Small intestine (tissue), 7 donors: ENCODE measurements around the gene APP. TPM values are rescaled to one million over a fixed set of nuclear protein-coding genes. Genes with fewer than 3 reads are reported as not detected.
A peak's percentile ranks its signal among the peaks of the same experiment; 100 is the strongest.

ENCODE experiments used
- DNase-seq, 2 donors: peaks; one replicate each; pipeline versions ENCODE4 v3.0.0 to v3.0.0-alpha.2; 2013
- FAIRE-seq: peaks from 2 replicates; lab custom pipeline; 2012; peaks lifted over from hg19 to GRCh38; lab: Jason Lieb, UNC
- H3K27ac ChIP-seq, 3 donors: one replicate each; pipeline ENCODE4 v1.5.1; 2013; ENCODE audit warnings: low read length in 2 of 3, mild to moderate bottlenecking in 2 of 3, control low read depth in 1 of 3, inconsistent platforms in 1 of 3, low read depth in 1 of 3, moderate library complexity in 1 of 3
- H3K27me3 ChIP-seq, 3 donors: one replicate each; pipeline ENCODE4 v1.6.1; 2013; ENCODE audit warnings: low read length in 3 of 3, inconsistent platforms in 1 of 3; ENCODE audit not compliant: control insufficient read depth in 3 of 3, insufficient read depth in 3 of 3
- H3K36me3 ChIP-seq, 3 donors: one replicate each; pipeline ENCODE4 v1.6.1; 2013; ENCODE audit warnings: low read length in 3 of 3, inconsistent platforms in 1 of 3, low read depth in 1 of 3, mild to moderate bottlenecking in 1 of 3, moderate library complexity in 1 of 3; ENCODE audit not compliant: control insufficient read depth in 3 of 3, insufficient read depth in 2 of 3
- H3K4me1 ChIP-seq, 3 donors: one replicate each; pipeline ENCODE4 v1.6.1; 2013; ENCODE audit warnings: low read length in 2 of 3, inconsistent platforms in 1 of 3, low read depth in 1 of 3, mild to moderate bottlenecking in 1 of 3, moderate library complexity in 1 of 3; ENCODE audit not compliant: control insufficient read depth in 3 of 3, insufficient read depth in 2 of 3
- H3K4me3 ChIP-seq, 3 donors: one replicate each; pipeline ENCODE4 v1.5.1; 2013; ENCODE audit warnings: low read length in 3 of 3, control low read depth in 1 of 3, inconsistent platforms in 1 of 3, low read depth in 1 of 3, mild to moderate bottlenecking in 1 of 3, moderate library complexity in 1 of 3
- H3K9me3 ChIP-seq, 2 donors: one replicate each; pipeline ENCODE4 v1.6.1; 2013; ENCODE audit warnings: low read depth in 1 of 2, low read length in 1 of 2; ENCODE audit not compliant: control insufficient read depth in 2 of 2, insufficient read depth in 1 of 2
- WGBS, 3 donors: extraction: QIAGEN DNeasy Blood & Tissue Kit; methylation state at CpG; one replicate each; pipeline ENCODE4 v1.1.7; 2013; 5-methylcytosine and 5-hydroxymethylcytosine counted together
- polyA plus RNA-seq, 4 donors: library from polyadenylated mRNA; stranded (reverse) in 3 of 4; unstranded in 1 of 4; fragments of 200-250 nt in 3 of 4; fragments of 120-200 nt in 1 of 4; gene quantifications; one replicate each; pipeline versions ENCODE4 v1.2.1 to v1.2.3, GENCODE V29; 2013
- donor health status: healthy with polysubstance abuse.
- donor health status: control.
- donor health status: control.
- donor health status: Bipolar disorder and iron deficiency.
- donor health status: healthy.

The APP gene
- polyA plus RNA-seq, 4 donors, result 28.6 to 319 (median 124) TPM

GRCh38 chr21:25979845-25980616, 190.5 kb downstream of the APP start:
- no peak for FAIRE-seq
- H3K36me3 ChIP-seq, result peaks cover under 1 to 9% (median 2%) of the 10 kb centered on the region in 3 donors
- WGBS, 3 donors, result 77 to 81% (median 77%) methylated on average over 9 of the region's 9 CpGs

DNA sequence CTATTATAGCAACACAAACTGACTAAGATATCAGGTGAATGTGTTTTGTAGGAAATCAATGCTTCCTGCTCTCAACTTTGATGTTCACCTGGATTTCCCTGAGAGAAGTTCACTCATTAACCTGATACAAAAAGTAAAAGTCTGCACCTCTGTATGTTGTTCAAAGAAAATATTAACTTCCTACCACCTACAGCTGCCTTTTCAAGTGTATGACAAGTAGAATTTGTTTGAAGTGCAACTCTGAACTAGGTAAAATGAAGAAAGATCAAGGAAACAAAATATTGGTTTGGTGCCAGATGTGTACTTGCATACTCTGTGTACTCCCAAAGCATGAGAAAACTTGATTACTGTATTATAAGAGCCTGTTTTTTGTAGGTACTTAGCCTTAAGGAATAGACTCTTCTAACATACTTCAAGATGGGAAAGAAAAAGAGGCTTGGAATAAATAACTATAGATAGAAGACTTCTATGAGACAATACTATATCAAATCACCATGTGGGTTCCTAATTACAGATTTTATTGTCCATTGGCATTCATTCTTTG, 193.4 kb downstream of the APP start:
- no peak overlapping the region for H3K27ac ChIP-seq

More at GRCh38 chr21:25979845-25980616, 190.5 kb downstream of the APP start:
- Histone ChIP-seq H3K4me1 (no peaks in the 10 kb centered on the region), H3K4me3 (no peak overlapping the region), H3K27me3 (no peaks in the 10 kb centered on the region), H3K9me3 (no peaks in the 10 kb centered on the region), H3K27ac (no peak overlapping the region)
- no peak for DNase-seq

DNA sequence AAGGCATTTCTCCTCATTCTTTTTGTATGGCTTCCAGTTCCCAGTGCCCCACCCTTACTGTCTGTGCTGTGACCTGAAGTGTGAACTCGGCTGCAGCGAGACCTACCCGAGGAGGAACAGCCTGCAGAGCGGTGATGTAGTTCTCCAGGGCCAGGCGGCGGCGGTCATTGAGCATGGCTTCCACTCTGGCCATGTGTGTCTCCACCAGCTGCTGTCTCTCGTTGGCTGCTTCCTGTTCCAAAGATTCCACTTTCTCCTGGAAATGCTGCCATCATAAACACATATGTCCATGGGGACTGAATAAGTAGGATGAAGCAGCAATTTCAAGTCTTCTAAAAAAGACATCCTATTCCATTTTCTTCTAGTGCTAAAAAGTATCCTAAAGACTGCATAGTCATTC, 195.6 kb downstream of the APP start:
- FAIRE-seq (no peak), DNase-seq (no peak)
- H3K36me3 ChIP-seq, result peaks cover 12 to 21% (median 15%) of the 10 kb centered on the region in 3 donors
- no peak overlapping the region for H3K27ac ChIP-seq
- H3K4me3 ChIP-seq, result no peak overlapping the region
- WGBS, 3 donors, result 91 to 98% (median 95%) methylated on average over 8 of the region's 8 CpGs
- no peaks in the 10 kb centered on the region for H3K27me3 ChIP-seq
- H3K9me3 ChIP-seq, result peaks cover 0 to 4% of the 10 kb centered on the region in 2 donors
- H3K4me1 ChIP-seq, result no peaks in the 10 kb centered on the region

More for the DNA sequence above, 193.4 kb downstream of the APP start:
- DNase-seq (no peak), FAIRE-seq (no peak)
- Histone ChIP-seq H3K27me3 (no peaks in the 10 kb centered on the region), H3K4me1 (no peaks in the 10 kb centered on the region), H3K36me3 (peaks cover 9 to 19% (median 10%) of the 10 kb centered on the region in 3 donors), H3K9me3 (peaks cover 0 to 4% of the 10 kb centered on the region in 2 donors), H3K4me3 (no peak overlapping the region)

DNA sequence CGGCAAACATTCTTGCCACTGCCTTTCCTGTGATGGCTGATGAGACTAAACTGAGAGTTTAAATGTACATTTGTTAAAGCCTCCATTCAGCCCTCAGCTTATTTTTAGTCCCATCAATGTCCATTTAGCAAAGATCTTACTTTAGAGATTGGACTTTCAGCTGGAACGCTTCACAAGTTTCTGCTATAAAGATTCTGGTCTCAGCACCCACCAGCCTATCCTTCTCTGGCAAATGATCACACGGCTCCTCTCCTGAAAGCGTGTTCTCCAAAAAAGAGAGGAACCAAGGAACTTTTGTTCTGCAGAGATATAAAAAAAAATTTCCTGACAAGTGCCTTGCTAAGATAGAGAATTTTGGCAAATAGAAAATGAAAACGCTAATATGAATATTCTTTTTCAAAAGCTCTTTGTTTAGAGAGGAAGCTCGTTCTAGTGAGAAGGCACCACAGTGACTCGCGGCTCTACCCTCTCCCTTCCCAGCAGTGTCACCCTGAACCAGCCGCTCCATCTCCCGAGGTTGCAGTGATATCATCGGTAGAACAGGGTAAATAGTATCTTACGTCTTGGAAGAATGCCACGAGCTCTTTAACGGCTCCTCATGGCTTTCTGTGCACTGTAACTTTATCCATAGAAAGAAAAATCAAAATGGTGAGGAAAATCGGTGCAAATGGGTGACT, 200.2 kb downstream of the APP start:
- FAIRE-seq (no peak), DNase-seq (no peak)
- no peaks in the 10 kb centered on the region for H3K4me1 ChIP-seq
- peaks cover 0 to 4% of the 10 kb centered on the region in 2 donors for H3K9me3 ChIP-seq
- no peak overlapping the region for H3K27ac ChIP-seq
- no peak overlapping the region for H3K4me3 ChIP-seq
- H3K27me3 ChIP-seq, result no peaks in the 10 kb centered on the region
- H3K36me3 ChIP-seq, result peaks cover 13 to 28% (median 15%) of the 10 kb centered on the region in 3 donors
- WGBS, 3 donors, result 70 to 82% (median 73%) methylated on average over 15 of the region's 15 CpGs

DNA sequence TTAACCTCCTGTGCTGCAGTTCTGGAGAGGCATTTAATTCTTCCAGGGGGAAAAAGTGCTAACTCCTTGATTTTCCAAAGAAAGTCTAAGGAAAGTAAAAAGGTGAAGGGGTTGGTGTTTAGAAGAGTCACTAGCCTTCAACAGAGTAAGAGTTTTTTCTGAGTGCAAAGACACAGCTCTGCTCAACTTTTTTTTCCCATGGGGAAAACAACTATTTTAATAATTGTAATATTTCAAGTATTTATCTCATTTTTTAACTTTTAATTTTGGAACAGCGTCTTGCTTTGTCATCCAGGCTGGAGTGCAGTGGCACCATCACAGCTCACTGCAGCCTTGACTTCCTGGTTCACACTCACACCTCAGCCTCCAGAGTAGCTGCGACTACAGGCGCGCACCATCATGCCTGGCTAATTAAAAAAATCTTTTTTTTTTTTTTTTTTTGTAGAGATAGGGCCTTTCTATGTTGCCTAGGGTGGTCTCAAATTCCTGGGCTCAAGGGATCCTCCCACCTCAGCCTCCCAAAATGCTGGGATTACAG, 202.6 kb downstream of the APP start:
- Histone ChIP-seq H3K36me3 (peaks cover 5 to 18% (median 6%) of the 10 kb centered on the region in 3 donors), H3K27ac (peak overlapping the region in 1 of 3 donors; percentile 62), H3K9me3 (no peaks in the 10 kb centered on the region), H3K4me3 (no peak overlapping the region), H3K27me3 (no peaks in the 10 kb centered on the region), H3K4me1 (no peaks in the 10 kb centered on the region)
- 90 to 98% (median 97%) methylated on average over 4 of the region's 4 CpGs for WGBS, 3 donors
- no peak for FAIRE-seq
- no peak for DNase-seq

- FAIRE-seq, result no peak
- Histone ChIP-seq H3K27me3 (no peaks in the 10 kb centered on the region), H3K9me3 (no peaks in the 10 kb centered on the region), H3K36me3 (peaks cover 5 to 19% (median 6%) of the 10 kb centered on the region in 3 donors), H3K4me3 (no peak overlapping the region), H3K27ac (peak overlapping the region in 1 of 3 donors; percentile 62), H3K4me1 (no peaks in the 10 kb centered on the region)
- no peak for DNase-seq
- 40 to 68% (median 63%) methylated on average over 4 of the region's 4 CpGs for WGBS, 3 donors
Measured at GRCh38 chr21:25967181-25967900, 203.2 kb downstream of the APP start.

DNA sequence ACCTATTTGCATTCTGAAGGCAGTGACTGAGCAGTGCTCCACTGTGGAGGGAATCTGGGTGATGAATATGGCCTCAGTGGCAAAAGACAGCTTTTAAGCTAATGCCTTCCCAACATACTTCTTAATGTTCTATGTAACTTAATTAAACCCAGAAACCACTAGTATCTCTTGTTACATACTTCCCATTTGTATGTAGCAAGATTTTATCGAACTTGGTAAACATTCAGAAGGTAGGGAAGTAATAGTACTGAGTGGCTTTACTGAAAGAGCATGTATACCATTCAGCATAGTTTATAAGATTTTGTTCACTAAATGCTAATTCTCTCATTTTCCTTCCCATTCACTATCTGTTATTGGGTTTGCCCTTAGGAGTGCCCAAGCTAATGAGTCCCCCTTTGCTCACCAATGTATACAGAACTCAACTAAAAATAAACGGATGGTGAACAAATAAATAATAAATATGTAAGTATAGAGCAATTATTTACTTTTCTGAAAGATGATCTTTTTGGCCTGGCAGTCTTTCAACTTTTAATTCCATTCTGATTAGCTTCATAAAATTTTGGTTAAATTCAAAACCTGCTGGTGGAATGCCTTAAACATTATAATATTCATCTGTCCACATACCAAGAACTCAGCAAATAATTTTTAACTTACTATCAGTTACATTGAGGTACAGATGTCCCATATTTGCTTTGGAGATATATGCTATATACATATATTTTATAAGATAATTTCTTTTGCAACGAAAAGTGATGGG, 204.4 kb downstream of the APP start:
- H3K27ac ChIP-seq, result no peak overlapping the region
- peaks cover 0 to 17% (median 2%) of the 10 kb centered on the region in 3 donors for H3K36me3 ChIP-seq
- WGBS, 3 donors, result 70 to 76% (median 72%) methylated on average over 3 of the region's 3 CpGs
- DNase-seq, result no peak
- H3K4me1 ChIP-seq, result peaks cover 0 to under 1% (median 0%) of the 10 kb centered on the region in 3 donors
- no peaks in the 10 kb centered on the region for H3K9me3 ChIP-seq
- no peaks in the 10 kb centered on the region for H3K27me3 ChIP-seq
- no peak for FAIRE-seq
- H3K4me3 ChIP-seq, result no peak overlapping the region
